ENCODE results near the gene KRT33B. TPM values are rescaled to one million over a fixed set of nuclear protein-coding genes. Genes with fewer than 3 reads are reported as not detected.

KRT33B gene
- total and polyA plus RNA-seq, 4 donors = not detected

DNA sequence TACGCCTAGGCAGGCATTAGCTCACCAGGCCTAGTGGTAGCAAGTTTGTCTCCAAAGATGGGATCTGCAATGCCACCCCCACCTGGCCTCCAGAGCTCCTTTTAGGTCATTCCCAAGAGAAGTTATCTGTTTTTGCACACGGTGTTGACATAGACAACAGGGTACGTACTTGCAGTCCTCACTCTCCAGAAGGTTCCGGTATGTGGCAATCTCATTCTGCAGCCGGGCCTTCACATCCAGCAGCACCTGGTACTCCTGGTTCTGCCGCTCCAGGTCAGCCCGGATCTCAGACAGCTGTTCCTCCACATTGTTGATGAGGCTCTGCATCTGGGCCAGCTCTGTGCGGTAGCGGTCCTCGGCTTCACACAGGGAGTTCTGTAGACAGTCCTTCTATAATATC, 37.6 kb upstream of the KRT33B start:
- Histone ChIP-seq H3K9me3 (ENCODE audit: control insufficient read depth in 4 of 4, insufficient read depth in 3 of 4, low read length in 3 of 4) (no peaks in the 10 kb centered on the region), H3K27ac (ENCODE audit: low read depth in 1 of 2, low read length in 1 of 2) (no peak overlapping the region), H3K4me3 (no peak overlapping the region), H3K36me3 (ENCODE audit: control insufficient read depth in 4 of 4, insufficient read depth in 4 of 4, low read length in 4 of 4) (no peaks in the 10 kb centered on the region), H3K4me1 (ENCODE audit: control insufficient read depth in 5 of 5, insufficient read depth in 5 of 5, low read length in 5 of 5) (no peaks in the 10 kb centered on the region), H3K9ac (ENCODE audit: insufficient read depth in 1 of 2, low read length in 2 of 2) (no peak overlapping the region), H3K27me3 (ENCODE audit: control insufficient read depth in 3 of 3, insufficient read depth in 3 of 3, low read length in 2 of 3) (no peaks in the 10 kb centered on the region)
- ATAC-seq (ENCODE audit: insufficient read depth, low FRiP score) (no peak), DNase-seq (no peak)
- TF ChIP-seq, protein P1, sequence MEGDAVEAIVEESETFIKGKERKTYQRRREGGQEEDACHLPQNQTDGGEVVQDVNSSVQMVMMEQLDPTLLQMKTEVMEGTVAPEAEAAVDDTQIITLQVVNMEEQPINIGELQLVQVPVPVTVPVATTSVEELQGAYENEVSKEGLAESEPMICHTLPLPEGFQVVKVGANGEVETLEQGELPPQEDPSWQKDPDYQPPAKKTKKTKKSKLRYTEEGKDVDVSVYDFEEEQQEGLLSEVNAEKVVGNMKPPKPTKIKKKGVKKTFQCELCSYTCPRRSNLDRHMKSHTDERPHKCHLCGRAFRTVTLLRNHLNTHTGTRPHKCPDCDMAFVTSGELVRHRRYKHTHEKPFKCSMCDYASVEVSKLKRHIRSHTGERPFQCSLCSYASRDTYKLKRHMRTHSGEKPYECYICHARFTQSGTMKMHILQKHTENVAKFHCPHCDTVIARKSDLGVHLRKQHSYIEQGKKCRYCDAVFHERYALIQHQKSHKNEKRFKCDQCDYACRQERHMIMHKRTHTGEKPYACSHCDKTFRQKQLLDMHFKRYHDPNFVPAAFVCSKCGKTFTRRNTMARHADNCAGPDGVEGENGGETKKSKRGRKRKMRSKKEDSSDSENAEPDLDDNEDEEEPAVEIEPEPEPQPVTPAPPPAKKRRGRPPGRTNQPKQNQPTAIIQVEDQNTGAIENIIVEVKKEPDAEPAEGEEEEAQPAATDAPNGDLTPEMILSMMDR (IDR thresholded peaks at IDR 0.05; ENCODE audit: control extremely low read depth, extremely low read depth) = no peak
- WGBS, 2 donors = 94 to 96% methylated on average over 10 of the region's 10 CpGs

DNA sequence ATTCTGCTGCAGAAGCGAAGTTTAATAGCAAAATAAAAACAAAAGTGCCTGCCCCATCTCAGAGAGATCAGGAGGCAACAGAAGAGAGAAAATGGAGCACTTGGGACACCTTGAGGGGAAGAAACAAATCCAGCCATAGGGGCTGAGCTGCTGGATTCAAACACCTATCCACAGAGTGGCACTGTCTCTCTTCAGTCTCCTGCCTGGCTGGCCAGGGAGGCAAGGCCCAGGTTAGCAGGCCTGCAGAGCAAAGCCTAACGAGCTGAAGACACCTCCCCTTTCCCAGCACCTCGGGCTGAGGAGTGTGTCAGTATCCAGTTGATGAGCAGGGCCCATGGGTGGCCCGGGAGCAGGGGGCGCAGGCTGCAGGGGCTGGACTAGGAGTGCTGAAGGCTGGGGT, 36.6 kb upstream of the KRT33B start:
- no peak for ATAC-seq (ENCODE audit: insufficient read depth, low FRiP score)
- 60 to 65% methylated on average over 5 of the region's 5 CpGs for WGBS, 2 donors

DNA sequence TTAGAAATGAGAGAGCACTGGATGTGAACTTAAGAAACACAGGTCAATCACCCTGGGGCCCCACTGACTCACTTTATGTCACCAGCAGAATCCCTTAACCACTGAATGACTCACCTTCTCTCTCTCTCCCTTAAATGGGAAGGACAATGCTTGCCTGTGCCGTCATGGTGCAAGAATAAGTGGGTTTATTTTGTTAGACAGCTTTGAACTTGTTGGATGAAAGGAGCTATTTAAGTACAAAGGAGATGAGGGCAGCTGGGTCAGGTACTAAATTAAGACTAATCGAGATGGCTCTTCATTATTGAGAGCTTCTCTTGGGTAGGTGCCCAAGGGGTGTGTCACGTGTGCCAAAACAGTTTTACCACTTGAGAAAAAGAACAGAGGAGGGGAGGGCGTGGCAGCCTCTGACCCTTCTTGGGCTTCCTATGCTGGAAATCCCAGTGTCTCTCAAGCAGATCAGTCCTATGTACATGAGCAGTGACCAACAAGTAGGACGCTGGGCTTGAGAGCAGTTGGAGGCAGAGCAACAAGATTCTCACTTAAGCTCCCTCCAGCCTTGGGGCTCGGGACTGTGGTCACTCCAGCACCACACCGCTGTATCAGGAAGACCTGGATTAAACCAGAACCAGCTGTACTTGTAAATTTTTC, 34.5 kb upstream of the KRT33B start:
- H3K9me3 ChIP-seq (ENCODE audit: control insufficient read depth in 4 of 4, insufficient read depth in 3 of 4, low read length in 3 of 4) = no peaks in the 10 kb centered on the region
- H3K27ac ChIP-seq (ENCODE audit: low read depth in 1 of 2, low read length in 1 of 2) = no peak overlapping the region
- 53 to 67% methylated on average over 7 of the region's 7 CpGs for WGBS, 2 donors
- no peaks in the 10 kb centered on the region for H3K4me1 ChIP-seq (ENCODE audit: control insufficient read depth in 5 of 5, insufficient read depth in 5 of 5, low read length in 5 of 5)
- H3K4me3 ChIP-seq = peak overlapping the region; percentile 1
- H3K27me3 ChIP-seq (ENCODE audit: control insufficient read depth in 3 of 3, insufficient read depth in 3 of 3, low read length in 2 of 3) = no peaks in the 10 kb centered on the region
- no peaks in the 10 kb centered on the region for H3K36me3 ChIP-seq (ENCODE audit: control insufficient read depth in 4 of 4, insufficient read depth in 4 of 4, low read length in 4 of 4)
- H3K9ac ChIP-seq (ENCODE audit: insufficient read depth in 1 of 2, low read length in 2 of 2) = no peak overlapping the region
- ATAC-seq (ENCODE audit: insufficient read depth, low FRiP score) = no peak
- TF ChIP-seq, protein P1 (IDR thresholded peaks at IDR 0.05; ENCODE audit: control extremely low read depth, extremely low read depth) = no peak
- no peak for DNase-seq

More for the DNA sequence above, 36.6 kb upstream of the KRT33B start:
- Histone ChIP-seq H3K4me3 (no peak overlapping the region), H3K9ac (ENCODE audit: insufficient read depth in 1 of 2, low read length in 2 of 2) (no peak overlapping the region), H3K27me3 (ENCODE audit: control insufficient read depth in 3 of 3, insufficient read depth in 3 of 3, low read length in 2 of 3) (no peaks in the 10 kb centered on the region), H3K4me1 (ENCODE audit: control insufficient read depth in 5 of 5, insufficient read depth in 5 of 5, low read length in 5 of 5) (no peaks in the 10 kb centered on the region), H3K36me3 (ENCODE audit: control insufficient read depth in 4 of 4, insufficient read depth in 4 of 4, low read length in 4 of 4) (no peaks in the 10 kb centered on the region), H3K9me3 (ENCODE audit: control insufficient read depth in 4 of 4, insufficient read depth in 3 of 4, low read length in 3 of 4) (no peaks in the 10 kb centered on the region), H3K27ac (ENCODE audit: low read depth in 1 of 2, low read length in 1 of 2) (no peak overlapping the region)
- TF ChIP-seq, protein P1 (IDR thresholded peaks at IDR 0.05; ENCODE audit: control extremely low read depth, extremely low read depth) = no peak
- no peak for DNase-seq

Measured in lung (tissue), 12 donors.